ENCODE data around the gene PAPSS1. TPM values are rescaled to one million over a fixed set of nuclear protein-coding genes. Genes with fewer than 3 reads are reported as not detected.
A peak's percentile ranks its signal among the peaks of the same experiment; 100 is the strongest.
"Not testable (repeated sequence)": the region's sequence is repeated elsewhere in the genome, so short reads cannot be mapped to it uniquely, and the experiment has no call there.

The PAPSS1 gene
- total RNA-seq, 1 donor from 2014 or later, result 54.9 TPM

GRCh38 chr4:107726131-107726925 lies 6.3 kb upstream of the PAPSS1 start:
- DNase-seq (ENCODE audit: low spot score), result not testable (repeated sequence)

- no peak for DNase-seq (ENCODE audit: low spot score)
Measured at GRCh38 chr4:107725281-107725859, 5.3 kb upstream of the PAPSS1 start.

DNA sequence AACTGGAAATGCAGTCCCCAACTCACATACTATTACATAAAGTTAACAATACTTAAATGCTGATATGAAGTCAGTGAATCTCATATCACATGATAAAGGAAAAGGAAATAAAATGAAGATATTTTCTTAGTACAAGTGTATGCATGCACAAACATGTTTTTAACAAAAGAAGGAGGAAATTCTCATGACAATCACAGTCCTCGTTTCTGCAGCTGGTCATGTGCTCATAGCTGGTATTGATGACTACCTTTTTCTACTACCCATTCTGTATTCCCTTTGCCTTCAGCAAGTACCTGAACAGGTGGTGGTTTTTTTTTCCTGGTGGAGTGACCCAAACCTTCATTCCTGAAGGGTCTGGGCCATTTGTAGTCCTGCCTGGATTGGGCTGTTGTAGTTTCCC lies 3.3 kb upstream of the PAPSS1 start:
- DNase-seq (ENCODE audit: low spot score), result not testable (repeated sequence)

- DNase-seq (ENCODE audit: low spot score), result no peak
Measured at GRCh38 chr4:107721436-107722100, 1.5 kb upstream of the PAPSS1 start.

- peak; percentile 51 for DNase-seq (ENCODE audit: low spot score)
Measured at GRCh38 chr4:107719207-107719921, 670 bp downstream of the PAPSS1 start.

DNA sequence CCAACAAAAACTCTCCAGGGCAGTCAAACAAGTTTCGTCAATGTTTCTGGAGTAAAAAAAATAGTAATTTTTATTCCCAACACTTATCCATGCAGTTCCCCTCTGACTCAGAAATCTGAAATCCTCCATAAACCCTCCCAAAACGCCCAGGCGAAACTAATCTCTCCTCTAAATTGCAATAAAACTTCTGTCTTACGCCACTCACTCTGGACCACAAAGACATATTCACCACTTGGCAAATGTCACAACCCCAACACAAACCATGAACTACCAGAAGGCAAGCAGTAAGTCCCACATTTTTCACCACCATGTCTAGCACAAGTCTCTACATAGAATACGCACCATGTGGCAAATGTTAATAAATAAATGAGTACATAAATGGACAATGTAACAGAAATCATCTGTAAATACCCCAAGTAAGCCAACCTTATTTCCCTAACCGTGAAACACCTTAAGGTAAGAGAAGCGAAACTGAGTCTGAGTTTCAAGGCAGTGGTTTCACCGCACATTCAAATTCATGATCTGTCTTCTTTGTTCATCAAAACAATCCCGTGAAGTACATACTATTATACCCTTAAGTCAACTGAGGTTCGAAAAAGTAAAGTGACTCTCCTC lies 1.6 kb downstream of the PAPSS1 start:
- DNase-seq (ENCODE audit: low spot score), result peak; percentile 69

- DNase-seq (ENCODE audit: low spot score), result no peak
Measured at GRCh38 chr4:107714256-107714655, 5.8 kb downstream of the PAPSS1 start.

DNA sequence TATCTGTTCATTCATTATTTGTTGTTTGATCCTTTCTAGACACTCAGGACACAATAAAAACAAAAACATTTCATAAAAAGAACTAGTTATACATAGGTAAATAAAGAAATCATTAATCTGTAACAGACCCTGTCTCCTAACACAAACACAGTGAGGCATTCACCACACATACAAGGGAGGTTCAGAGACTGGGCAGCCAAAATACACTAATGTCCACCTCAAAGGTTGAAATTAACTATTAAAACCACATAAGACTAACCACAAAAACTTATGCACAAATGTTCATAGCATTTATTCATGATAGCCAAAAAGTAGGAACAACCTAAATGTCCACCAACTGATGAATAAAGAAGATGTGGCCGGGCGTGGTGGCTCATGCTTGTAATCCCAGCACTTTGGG lies 7.8 kb downstream of the PAPSS1 start:
- no peak for DNase-seq (ENCODE audit: low spot score)

DNA sequence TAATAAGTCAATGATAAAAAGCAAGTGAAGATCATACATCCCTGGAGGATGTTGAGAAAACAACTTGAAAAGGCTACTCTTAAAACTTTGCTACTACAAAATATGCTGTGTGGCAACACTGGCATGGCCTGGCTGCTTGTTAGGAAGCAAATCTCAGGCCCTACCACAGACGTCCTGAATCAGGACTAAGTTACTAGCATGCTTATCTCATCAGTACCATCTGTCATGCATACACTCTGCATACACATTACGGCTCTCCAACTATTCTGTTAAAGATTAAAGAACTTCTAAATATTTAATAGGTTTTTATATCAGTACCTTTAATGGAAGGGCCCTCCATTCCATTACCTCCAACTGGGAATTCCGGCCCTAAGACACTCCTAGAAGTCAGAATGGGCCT lies 8.2 kb downstream of the PAPSS1 start:
- no peak for DNase-seq (ENCODE audit: low spot score)

DNA sequence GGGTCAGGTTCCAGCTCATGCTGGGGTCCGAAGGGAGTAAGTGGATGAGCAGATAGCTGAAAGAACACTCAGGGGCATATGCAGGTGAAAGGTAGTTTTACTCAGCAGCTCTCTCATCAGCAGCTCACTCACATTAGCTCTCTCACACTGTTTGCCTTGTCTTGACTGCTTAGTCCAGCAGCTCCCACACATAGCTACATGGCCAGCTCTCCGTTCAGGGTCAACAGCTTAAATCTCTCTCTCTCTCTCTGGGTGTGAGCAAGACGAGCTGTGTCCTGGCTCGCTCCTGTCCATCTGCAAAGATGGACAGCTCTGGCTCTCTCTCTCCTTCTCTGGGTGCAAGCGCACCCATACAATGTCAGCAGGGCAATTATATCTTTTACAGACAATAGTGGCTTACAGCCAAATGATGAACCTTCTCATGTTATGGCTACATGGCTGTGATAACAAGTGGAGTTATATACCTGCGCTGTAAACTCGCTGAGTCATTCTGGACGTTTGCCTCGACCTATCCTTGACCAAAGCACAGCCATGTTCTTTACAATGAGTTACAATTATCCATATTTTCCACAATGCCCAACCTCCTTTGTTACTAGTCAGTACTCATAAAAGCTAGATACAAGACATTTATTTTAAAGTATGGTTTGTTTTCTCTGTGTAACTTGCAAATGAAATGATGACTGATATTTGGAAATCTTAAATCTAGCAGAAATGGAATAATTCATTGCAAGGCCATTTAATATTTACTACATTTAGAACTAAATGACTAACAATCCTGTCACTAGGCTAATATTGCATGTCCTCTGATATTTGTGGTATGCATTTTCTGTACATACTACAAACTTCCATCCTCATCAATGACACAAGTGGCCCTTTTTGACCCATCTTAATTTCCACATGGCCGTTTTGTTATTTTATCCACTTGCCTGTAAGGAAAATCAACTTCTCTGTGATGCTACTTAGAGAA lies 9.3 kb downstream of the PAPSS1 start:
- DNase-seq (ENCODE audit: low spot score), result no peak

DNA sequence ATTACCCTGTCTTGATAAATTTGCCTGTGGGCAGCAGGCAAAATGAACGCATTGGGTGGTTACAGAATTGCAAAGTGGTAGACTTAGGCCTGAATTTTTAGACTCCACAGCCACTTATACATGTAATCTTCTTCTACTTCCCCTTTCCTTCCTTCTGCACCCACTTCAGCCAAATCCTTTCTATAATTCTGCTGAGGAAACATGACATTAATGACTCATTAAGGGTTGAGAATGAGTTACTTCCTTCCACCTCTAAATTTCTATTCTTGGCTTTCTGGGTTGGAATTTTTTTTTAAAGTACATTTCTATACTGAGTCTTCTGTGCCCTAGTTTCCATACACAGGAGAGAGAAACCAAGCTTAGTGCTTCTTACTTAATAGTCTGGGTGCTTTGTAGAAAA lies 10.1 kb downstream of the PAPSS1 start:
- no peak for DNase-seq (ENCODE audit: low spot score)

DNA sequence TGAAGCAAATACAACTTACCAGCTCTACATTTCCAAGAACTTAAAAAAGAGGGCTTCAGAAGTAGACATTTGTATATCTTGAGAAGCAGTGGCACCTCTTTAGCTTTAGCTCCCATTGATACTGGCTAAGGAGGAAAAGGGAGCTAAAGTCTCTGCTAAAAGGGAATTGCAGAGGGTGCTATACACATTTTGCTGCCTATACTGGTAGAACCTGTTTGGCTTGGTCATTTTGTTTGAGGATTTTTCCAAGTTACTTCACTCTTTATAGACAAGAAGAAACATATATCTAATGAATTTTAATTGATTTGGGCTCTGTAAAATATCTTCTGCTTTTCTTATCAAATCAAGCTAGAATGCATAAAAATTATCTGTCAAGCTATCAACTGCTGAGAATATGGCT lies 11.8 kb downstream of the PAPSS1 start:
- no peak for DNase-seq (ENCODE audit: low spot score)

GRCh38 chr4:107705742-107706556 lies 14.1 kb downstream of the PAPSS1 start:
- no peak for DNase-seq (ENCODE audit: low spot score)

- no peak for DNase-seq (ENCODE audit: low spot score)
Measured at GRCh38 chr4:107701565-107701964, 18.5 kb downstream of the PAPSS1 start.

DNA sequence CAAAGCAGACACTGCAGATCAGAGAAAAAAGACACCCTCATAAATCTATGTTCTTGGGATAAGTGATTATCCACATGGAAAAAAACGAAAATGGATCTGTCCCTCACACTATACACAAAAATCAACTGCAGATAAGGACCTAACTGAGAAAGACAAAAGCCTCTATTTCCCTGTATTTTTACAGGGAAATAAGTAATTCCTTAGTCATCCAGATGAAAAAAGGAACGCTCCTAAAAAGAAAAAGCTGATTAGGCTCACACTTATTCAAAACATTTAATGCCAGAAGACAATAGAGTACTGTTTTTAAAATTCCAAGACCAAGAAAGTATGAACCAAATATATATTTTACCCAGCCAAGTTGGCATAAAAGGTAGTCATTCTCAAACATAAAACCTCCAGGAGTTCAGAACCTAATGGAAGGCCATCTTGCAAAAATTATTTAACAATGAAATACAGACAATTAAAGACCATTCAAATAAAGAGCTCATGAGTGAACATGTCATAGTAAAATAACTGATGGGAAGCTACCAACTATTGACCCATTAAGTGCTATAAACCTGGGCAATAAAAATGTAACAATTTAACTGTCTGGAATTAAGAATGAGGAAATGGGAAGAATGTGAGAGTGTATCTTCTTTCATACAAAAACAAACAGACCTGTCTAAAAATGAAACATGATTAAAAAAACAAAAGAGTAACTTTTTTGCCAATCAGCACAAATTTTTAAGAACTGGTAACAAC lies 20.4 kb downstream of the PAPSS1 start:
- DNase-seq (ENCODE audit: low spot score), result no peak

DNA sequence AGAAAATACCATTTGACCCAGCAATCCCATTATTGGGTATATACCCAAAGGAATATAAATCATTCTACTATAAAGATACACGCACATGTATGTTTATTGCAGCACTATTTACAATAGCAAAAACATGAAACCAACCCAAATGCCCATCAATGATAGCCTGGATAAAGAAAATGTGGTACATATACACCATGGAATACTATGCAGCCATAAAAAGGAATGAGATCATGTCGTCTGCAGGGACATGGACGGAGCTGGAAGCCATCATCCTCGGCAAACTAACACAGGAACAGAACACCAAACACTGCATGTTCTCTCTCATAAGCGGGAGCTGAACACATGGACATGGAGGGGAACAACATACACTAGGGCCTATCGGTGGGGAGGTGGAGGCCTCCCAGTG lies 23.8 kb downstream of the PAPSS1 start:
- not testable (repeated sequence) for DNase-seq (ENCODE audit: low spot score)

DNA sequence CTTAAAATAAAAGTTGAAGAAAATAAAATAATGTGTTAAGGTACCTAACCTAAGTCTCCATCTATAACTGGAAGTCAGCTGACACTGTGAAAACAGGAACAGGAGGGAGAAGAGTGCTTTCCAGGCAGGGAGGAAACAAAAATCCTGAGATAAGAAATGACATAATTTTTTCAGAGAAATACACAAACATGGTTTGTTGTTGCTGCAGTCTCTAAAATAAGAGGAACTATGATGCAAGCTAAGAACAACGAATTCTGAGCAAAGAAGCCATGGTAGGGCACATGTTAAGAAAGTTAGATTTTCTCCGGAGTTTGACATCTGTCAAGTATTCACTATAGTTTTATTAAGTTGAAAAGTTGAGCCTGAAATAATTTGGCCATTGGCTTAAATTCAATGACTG lies 26.9 kb downstream of the PAPSS1 start:
- DNase-seq (ENCODE audit: low spot score), result peak; percentile 5

- no peak for DNase-seq (ENCODE audit: low spot score)
Measured at GRCh38 chr4:107692202-107692601, 27.8 kb downstream of the PAPSS1 start.

GRCh38 chr4:107691378-107691777 lies 28.7 kb downstream of the PAPSS1 start:
- no peak for DNase-seq (ENCODE audit: low spot score)

Data from umbilical cord (tissue), 2 donors.